Activated T-helper 17 cell treated with anti-CD3 and anti-CD28 coated beads, Interleukin-2, amount 50 U/mL, for 72 hours (primary cell): ENCODE measurements around the gene PDZD4. TPM values are rescaled to one million over a fixed set of nuclear protein-coding genes. Genes with fewer than 3 reads are reported as not detected.

Experiments used
- ATAC-seq: fragments of 150-1000 bp; cut with Tn5 transposase; replicated peaks from 2 replicates; pipeline ENCODE4 v1.10.0; 2021; ENCODE audit warnings: mild to moderate bottlenecking, moderate library complexity
- H3K27ac Mint-ChIP-seq: one replicate; pipeline ENCODE4 v1.8.0; 2022; ENCODE audit warnings: mixed read lengths
- H3K27me3 Mint-ChIP-seq: one replicate; pipeline ENCODE4 v1.8.0; 2022; ENCODE audit warnings: mixed read lengths
- H3K36me3 Mint-ChIP-seq: one replicate; pipeline ENCODE4 v1.8.0; 2022; ENCODE audit warnings: low read depth, mild to moderate bottlenecking, mixed read lengths
- H3K4me1 Mint-ChIP-seq: one replicate; pipeline ENCODE4 v1.8.0; 2022; ENCODE audit warnings: mixed read lengths
- H3K4me3 Mint-ChIP-seq: one replicate; pipeline ENCODE4 v1.8.0; 2022; ENCODE audit warnings: mild to moderate bottlenecking, mixed read lengths
- H3K9me3 Mint-ChIP-seq: one replicate; pipeline ENCODE4 v1.8.0; 2022; ENCODE audit warnings: mixed read lengths
- total RNA-seq, 2 donors: library from RNA; stranded (reverse); gene quantifications; one replicate each; pipeline ENCODE4 v1.2.3, GENCODE V29; 2022

The PDZD4 gene
- total RNA-seq, 2 donors from 2014 or later, result 1.3 to 8.0 TPM

DNA sequence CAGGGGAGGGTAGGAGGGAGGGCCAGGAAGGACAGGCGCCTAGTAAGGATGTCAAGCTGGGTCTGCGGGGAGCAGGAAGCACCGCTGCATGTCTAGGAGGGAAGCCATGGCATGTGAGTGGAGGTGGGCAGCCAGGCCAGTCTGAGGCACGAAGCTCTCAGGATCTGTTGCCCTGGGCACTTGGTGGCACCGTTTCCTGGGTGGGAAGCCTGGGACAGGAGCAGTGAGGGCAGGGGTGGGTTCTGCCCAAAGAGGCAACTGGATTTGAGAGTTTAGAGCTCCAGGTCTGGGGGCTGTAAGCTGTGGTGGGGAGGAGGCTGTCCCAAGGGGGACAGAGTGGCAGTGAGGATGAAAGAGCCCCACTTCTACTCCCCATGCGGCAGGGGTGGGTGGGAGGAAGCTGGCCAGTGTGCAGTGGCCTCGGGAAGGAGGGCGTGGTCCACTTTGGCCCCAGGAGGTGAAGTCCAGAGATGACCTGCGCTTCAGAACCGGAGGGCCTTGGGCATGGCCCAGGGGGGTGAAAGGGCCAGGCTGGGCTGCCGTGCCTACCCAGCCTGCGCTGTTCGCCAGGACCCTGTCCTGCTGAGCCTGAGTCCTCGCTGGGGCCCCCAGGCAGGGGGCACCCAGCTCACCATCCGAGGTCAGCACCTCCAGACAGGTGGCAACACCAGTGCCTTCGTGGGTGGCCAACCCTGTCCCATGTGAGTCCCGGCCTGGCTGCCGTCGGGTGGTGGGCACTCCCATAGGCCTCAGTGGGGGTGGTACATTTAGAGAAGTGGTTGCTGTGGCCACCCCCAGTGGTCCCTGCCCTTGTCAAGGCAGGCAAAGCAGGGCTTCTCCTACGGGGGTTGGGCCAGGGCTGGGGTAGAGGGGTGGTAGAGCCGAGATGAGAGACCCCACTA, 57.8 kb downstream of the PDZD4 start:
- Mint-ChIP-seq H3K27ac (no peak overlapping the region), H3K4me1 (no peaks in the 10 kb centered on the region), H3K9me3 (no peaks in the 10 kb centered on the region), H3K36me3 (no peaks in the 10 kb centered on the region), H3K4me3 (no peak overlapping the region), H3K27me3 (no peaks in the 10 kb centered on the region)
- ATAC-seq, result no peak

DNA sequence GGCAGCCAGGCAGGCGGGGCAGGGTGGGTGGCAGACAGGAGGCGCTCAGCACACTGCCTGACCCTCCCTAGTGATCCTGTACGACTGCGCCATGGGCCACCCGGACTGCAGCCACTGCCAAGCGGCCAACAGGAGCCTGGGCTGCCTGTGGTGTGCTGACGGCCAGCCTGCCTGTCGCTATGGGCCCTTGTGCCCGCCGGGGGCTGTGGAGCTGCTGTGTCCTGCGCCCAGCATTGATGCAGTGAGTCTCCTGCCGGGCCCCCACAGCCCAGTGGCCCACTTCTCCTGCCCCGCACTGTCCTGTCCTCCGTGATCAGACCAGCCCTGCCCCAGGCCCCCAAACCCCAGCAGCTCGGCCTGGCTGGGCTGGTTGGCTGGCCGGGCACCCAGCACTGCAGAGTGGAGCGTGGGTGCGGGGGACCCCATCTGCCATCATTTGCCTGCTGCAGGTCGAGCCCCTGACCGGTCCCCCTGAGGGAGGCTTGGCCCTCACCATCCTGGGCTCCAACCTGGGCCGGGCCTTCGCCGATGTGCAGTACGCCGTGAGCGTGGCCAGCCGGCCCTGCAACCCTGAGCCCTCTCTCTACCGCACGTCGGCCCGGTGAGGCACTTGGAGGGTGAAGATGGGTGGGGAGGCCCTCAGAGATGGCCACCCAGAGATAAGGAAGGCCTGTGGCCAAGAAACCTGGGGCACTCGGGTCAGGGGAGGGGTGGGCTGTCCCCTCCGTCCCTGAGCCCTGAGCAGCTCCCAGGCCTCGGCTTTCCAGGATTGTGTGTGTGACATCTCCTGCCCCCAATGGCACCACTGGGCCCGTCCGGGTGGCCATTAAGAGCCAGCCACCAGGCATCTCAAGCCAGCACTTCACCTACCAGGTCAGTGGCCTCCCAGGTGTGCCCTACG, 58.7 kb downstream of the PDZD4 start:
- Mint-ChIP-seq H3K27me3 (no peaks in the 10 kb centered on the region), H3K9me3 (no peaks in the 10 kb centered on the region)

DNA sequence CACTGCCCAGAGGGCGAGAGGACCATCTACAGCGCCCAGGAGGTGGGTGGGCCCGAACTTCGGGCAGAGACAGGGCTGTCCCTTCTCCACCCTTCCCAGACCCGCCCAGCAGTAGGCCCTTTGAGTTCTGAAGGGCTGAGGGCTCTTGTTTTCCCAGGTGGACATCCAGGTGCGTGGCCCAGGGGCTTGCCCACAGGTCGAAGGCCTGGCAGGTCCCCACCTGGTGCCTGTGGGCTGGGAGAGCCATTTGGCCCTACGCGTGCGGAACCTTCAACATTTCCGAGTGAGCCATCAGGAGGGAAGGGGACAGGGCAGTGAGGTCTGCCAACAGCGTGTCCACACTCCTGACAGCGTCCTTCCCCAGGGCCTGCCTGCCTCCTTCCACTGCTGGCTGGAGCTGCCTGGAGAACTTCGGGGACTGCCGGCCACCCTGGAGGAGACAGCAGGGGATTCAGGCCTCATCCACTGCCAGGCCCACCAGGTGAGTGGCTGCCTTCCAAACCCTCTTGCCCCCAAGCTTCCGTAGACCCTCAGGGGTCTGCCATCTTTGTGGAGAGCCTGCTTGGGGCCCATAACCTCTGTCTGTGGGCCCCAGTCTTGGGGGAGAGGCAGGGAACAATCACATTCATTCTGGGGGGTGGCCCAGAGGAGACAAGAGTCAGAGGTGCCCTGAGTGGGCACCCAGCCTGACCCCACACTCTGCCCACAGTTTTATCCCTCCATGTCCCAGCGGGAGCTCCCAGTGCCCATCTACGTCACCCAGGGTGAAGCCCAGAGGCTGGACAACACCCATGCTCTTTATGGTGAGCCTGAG, 59.5 kb downstream of the PDZD4 start:
- no peaks in the 10 kb centered on the region for H3K9me3 Mint-ChIP-seq
- no peak for ATAC-seq

More for the DNA sequence above, 58.7 kb downstream of the PDZD4 start:
- no peak for ATAC-seq
- Mint-ChIP-seq H3K4me1 (no peaks in the 10 kb centered on the region), H3K36me3 (no peaks in the 10 kb centered on the region), H3K4me3 (no peak overlapping the region), H3K27ac (no peak overlapping the region)

GRCh38 chrX:153769865-153770600, 60.3 kb downstream of the PDZD4 start:
- no peaks in the 10 kb centered on the region for H3K4me1 Mint-ChIP-seq
- H3K27me3 Mint-ChIP-seq, result no peaks in the 10 kb centered on the region
- no peaks in the 10 kb centered on the region for H3K9me3 Mint-ChIP-seq
- no peaks in the 10 kb centered on the region for H3K36me3 Mint-ChIP-seq
- no peak for ATAC-seq
- no peak overlapping the region for H3K4me3 Mint-ChIP-seq
- H3K27ac Mint-ChIP-seq, result no peak overlapping the region

More for the DNA sequence above, 59.5 kb downstream of the PDZD4 start:
- H3K27me3 Mint-ChIP-seq, result no peaks in the 10 kb centered on the region
- H3K4me3 Mint-ChIP-seq, result no peak overlapping the region
- no peaks in the 10 kb centered on the region for H3K36me3 Mint-ChIP-seq
- no peaks in the 10 kb centered on the region for H3K4me1 Mint-ChIP-seq
- H3K27ac Mint-ChIP-seq, result no peak overlapping the region

DNA sequence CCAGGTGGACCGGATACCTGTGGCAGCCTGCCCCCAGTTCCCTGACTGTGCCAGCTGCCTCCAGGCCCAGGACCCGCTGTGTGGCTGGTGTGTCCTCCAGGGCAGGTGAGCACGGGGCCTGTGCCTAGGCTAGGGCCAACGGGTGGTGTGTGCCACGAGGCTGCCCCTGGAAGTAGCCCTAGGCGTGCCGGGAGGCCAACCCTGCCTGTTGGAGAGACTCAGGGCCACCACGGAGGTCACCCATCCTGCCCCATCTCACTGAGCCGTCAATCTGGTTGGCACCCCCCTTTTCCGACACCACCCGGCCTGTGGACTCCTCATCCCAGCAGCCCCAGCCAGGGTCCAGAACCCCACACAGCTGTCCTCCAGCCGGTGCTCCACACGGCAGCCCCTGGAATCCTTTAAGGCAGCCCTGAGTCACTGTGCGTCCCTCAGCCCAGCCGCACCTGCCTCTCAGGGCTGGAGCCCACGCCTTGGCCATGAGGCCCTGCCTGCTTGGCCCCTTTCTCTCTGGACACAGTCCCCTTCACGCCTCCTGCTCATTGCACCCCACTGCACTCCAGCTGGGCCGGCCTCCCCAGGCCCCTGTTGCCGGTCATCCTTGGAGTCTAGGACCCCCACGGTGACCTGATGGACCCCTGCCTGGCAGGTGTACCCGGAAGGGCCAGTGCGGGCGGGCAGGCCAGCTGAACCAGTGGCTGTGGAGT, 61.0 kb downstream of the PDZD4 start:
- no peak for ATAC-seq
- Mint-ChIP-seq H3K27ac (no peak overlapping the region), H3K9me3 (no peaks in the 10 kb centered on the region), H3K27me3 (no peaks in the 10 kb centered on the region), H3K4me3 (no peak overlapping the region), H3K36me3 (no peaks in the 10 kb centered on the region), H3K4me1 (no peaks in the 10 kb centered on the region)

- H3K9me3 Mint-ChIP-seq, result no peaks in the 10 kb centered on the region
- H3K36me3 Mint-ChIP-seq, result no peaks in the 10 kb centered on the region
- no peak overlapping the region for H3K27ac Mint-ChIP-seq
- ATAC-seq, result no peak
- no peaks in the 10 kb centered on the region for H3K4me1 Mint-ChIP-seq
- H3K4me3 Mint-ChIP-seq, result no peak overlapping the region
- no peaks in the 10 kb centered on the region for H3K27me3 Mint-ChIP-seq
Observed at GRCh38 chrX:153768311-153769157, 61.8 kb downstream of the PDZD4 start.

DNA sequence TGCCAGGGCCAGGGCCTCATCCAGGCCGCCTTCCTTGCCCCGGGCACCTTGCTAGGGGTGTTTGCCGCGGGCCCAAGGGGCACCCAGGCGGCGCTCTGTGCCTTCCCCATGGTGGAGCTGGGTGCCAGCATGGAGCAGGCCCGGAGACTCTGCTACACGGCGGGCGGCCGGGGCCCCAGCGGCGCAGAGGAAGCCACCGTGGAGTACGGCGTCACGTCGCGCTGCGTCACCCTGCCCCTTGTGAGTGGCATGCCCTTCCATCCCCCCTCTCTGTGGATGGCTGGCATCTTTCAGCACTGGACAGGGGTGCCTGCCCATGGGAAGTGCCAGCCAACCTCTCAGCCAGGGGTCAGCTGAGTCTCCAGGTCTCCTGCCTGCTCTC, 62.7 kb downstream of the PDZD4 start:
- ATAC-seq, result no peak

GRCh38 chrX:153766871-153767673, 63.3 kb downstream of the PDZD4 start:
- Mint-ChIP-seq H3K27me3 (no peaks in the 10 kb centered on the region), H3K4me3 (peak overlapping the region; percentile 34), H3K4me1 (no peaks in the 10 kb centered on the region), H3K36me3 (no peaks in the 10 kb centered on the region), H3K27ac (no peak overlapping the region), H3K9me3 (no peaks in the 10 kb centered on the region)
- ATAC-seq, result no peak

More for the DNA sequence above, 62.7 kb downstream of the PDZD4 start:
- no peaks in the 10 kb centered on the region for H3K4me1 Mint-ChIP-seq
- no peak overlapping the region for H3K4me3 Mint-ChIP-seq
- H3K36me3 Mint-ChIP-seq, result no peaks in the 10 kb centered on the region
- H3K27me3 Mint-ChIP-seq, result no peaks in the 10 kb centered on the region
- H3K27ac Mint-ChIP-seq, result no peak overlapping the region
- H3K9me3 Mint-ChIP-seq, result no peaks in the 10 kb centered on the region

DNA sequence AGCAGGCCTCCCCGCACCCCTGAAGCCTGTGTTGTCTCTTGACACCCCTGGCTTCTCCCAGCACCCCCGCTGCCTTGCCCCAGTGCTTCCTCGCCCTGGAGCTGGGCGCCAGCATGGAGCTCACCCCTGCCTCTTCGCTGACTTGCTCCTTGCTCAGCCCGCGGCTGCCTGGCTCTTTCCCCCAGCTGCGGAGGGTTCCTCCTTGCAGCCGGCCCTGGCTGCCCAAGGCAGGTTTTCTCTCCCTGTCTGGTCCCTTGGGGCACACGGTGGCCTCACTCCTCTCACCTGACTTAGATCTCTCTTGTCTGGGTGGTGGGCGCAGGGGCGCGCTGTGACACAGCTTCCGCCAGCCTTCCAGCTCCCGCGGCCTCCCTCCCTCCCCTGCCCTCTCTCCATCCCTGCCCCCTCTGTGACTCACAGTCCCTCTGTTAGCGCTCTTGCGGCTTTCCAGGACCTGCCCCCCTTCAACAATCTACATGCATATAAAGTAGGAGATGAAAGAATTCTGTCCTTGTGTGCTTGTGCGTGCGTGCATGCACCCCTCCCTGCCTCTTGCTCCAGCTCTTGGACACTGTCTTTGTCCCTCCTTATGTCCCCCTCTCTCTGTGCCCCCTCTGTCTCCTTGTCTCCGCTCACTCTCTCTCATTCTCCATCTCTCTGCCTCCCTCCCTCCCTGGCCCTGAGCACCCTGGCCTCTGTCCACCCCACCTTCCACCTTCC, 64.1 kb downstream of the PDZD4 start:
- no peaks in the 10 kb centered on the region for H3K27me3 Mint-ChIP-seq
- H3K27ac Mint-ChIP-seq, result no peak overlapping the region
- H3K4me1 Mint-ChIP-seq, result no peaks in the 10 kb centered on the region
- H3K9me3 Mint-ChIP-seq, result no peaks in the 10 kb centered on the region
- H3K4me3 Mint-ChIP-seq, result peak overlapping the region; percentile 34
- H3K36me3 Mint-ChIP-seq, result no peaks in the 10 kb centered on the region
- peak; percentile 64 for ATAC-seq

GRCh38 chrX:153765138-153766079, 64.9 kb downstream of the PDZD4 start:
- no peak overlapping the region for H3K4me3 Mint-ChIP-seq
- no peaks in the 10 kb centered on the region for H3K9me3 Mint-ChIP-seq
- no peaks in the 10 kb centered on the region for H3K4me1 Mint-ChIP-seq
- no peaks in the 10 kb centered on the region for H3K27me3 Mint-ChIP-seq
- H3K36me3 Mint-ChIP-seq, result no peaks in the 10 kb centered on the region
- ATAC-seq, result no peak
- H3K27ac Mint-ChIP-seq, result no peak overlapping the region

DNA sequence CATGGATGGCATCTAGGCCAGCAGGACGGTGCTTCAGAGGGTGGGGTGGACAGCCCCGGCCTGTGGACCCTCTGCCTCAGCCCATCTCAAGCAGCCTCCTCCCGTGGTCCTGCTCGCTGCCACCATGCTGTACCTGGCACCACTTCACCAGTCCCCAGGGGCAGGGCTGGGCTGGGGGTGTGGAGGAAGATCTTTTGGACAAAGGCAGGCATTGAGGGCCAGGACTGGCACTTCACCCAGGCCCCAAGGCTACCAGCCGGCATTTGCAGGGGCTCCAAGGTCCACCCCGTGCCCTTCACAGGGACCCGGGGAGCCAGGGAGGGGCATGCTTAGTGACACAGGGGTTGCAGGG, 65.6 kb downstream of the PDZD4 start:
- Mint-ChIP-seq H3K4me1 (no peaks in the 10 kb centered on the region), H3K27me3 (no peaks in the 10 kb centered on the region), H3K27ac (no peak overlapping the region), H3K9me3 (no peaks in the 10 kb centered on the region), H3K4me3 (no peak overlapping the region), H3K36me3 (no peaks in the 10 kb centered on the region)
- no peak for ATAC-seq
